ENCODE data around the gene PCCB.

The PCCB gene

GRCh38 chr3:136350557-136350956 is 100.4 kb downstream of the PCCB start:
- TF ChIP-seq ZNF654 (tag by site-specific recombination; IDR thresholded peaks at IDR 0.05; ENCODE audit: low read depth) (no peak), CTCF (tag by site-specific recombination; IDR thresholded peaks at IDR 0.05) (no peak)
- Histone ChIP-seq H3K9me3 (ENCODE audit: control insufficient read depth, insufficient read depth, low read depth, low read length) (no peaks in the 10 kb centered on the region), H3K4me3 (ENCODE audit: low read depth, low read length) (no peak overlapping the region), H3K4me1 (ENCODE audit: control insufficient read depth, insufficient read depth, low read length) (no peaks in the 10 kb centered on the region), H3K36me3 (ENCODE audit: control insufficient read depth in 2 of 2, insufficient read depth in 1 of 2, low read length in 2 of 2) (peaks cover 0 to 12% of the 10 kb centered on the region in 2 experiments; a peak in 2 of 3 replicates), H3K27ac (ENCODE audit: extremely low read depth, low read depth, low read length) (no peak overlapping the region)
- CTCF ChIA-PET = interaction anchor here (0.6 to 0.7 kb wide), 3 partner anchors 15 to 170 kb away, joined by 3 to 4 read pairs (median 3); no protein-coding TSS in a partner anchor
- POLR2A ChIA-PET = interaction anchor here (0.6 kb wide), 1 partner anchor 18 kb away, joined by 6 read pairs; no protein-coding TSS in a partner anchor

GRCh38 chr3:136351351-136351750 is 101.2 kb downstream of the PCCB start:
- Histone ChIP-seq H3K4me1 (ENCODE audit: control insufficient read depth, insufficient read depth, low read length) (no peaks in the 10 kb centered on the region), H3K4me3 (ENCODE audit: low read depth, low read length) (no peak overlapping the region), H3K9me3 (ENCODE audit: control insufficient read depth, insufficient read depth, low read depth, low read length) (no peaks in the 10 kb centered on the region), H3K36me3 (ENCODE audit: control insufficient read depth in 2 of 2, insufficient read depth in 1 of 2, low read length in 2 of 2) (peaks cover 0 to 12% of the 10 kb centered on the region in 2 experiments; a peak in 2 of 3 replicates), H3K27ac (ENCODE audit: extremely low read depth, low read depth, low read length) (no peak overlapping the region)
- POLR2A ChIA-PET = no interaction called here
- CTCF ChIA-PET = interaction anchor here (0.7 to 1.2 kb wide), 5 partner anchors 15 to 1742 kb away, joined by 3 read pairs; no protein-coding TSS in a partner anchor
- no peak for TF ChIP-seq ZNF292 (tag by site-specific recombination; IDR thresholded peaks at IDR 0.05; ENCODE audit: borderline replicate concordance, low read depth)
- TF ChIP-seq ZNF23 (tag by site-specific recombination; IDR thresholded peaks at IDR 0.05; ENCODE audit: borderline replicate concordance) = no peak
- no peak for TF ChIP-seq ZNF140 (tag by site-specific recombination; IDR thresholded peaks at IDR 0.05)
- no peak for TF ChIP-seq ZBTB1 (tag by site-specific recombination; IDR thresholded peaks at IDR 0.05)

GRCh38 chr3:136351905-136352304 is 101.8 kb downstream of the PCCB start:
- H3K27ac ChIP-seq (ENCODE audit: extremely low read depth, low read depth, low read length) = no peak overlapping the region
- ChIA-PET CTCF (interaction anchor here (0.7 to 1.2 kb wide), 7 partner anchors 23 to 680 kb away, joined by 3 to 4 read pairs (median 3); no protein-coding TSS in a partner anchor), POLR2A (no interaction called here)
- H3K4me3 ChIP-seq (ENCODE audit: low read depth, low read length) = no peak overlapping the region
- H3K9me3 ChIP-seq (ENCODE audit: control insufficient read depth, insufficient read depth, low read depth, low read length) = no peaks in the 10 kb centered on the region
- peaks cover 0 to 12% of the 10 kb centered on the region in 2 experiments; a peak in 2 of 3 replicates for H3K36me3 ChIP-seq (ENCODE audit: control insufficient read depth in 2 of 2, insufficient read depth in 1 of 2, low read length in 2 of 2)
- H3K4me1 ChIP-seq (ENCODE audit: control insufficient read depth, insufficient read depth, low read length) = no peaks in the 10 kb centered on the region
- no peak for TF ChIP-seq ZNF449 (tag by site-specific recombination; IDR thresholded peaks at IDR 0.05)
- TF ChIP-seq ZNF514 (tag by site-specific recombination; IDR thresholded peaks at IDR 0.05) = no peak
- TF ChIP-seq ZNF580 (tag by site-specific recombination; IDR thresholded peaks at IDR 0.05) = no peak
- no peak for TF ChIP-seq ZNF785 (tag by site-specific recombination; IDR thresholded peaks at IDR 0.05)
- TF ChIP-seq REPIN1 (tag by site-specific recombination; IDR thresholded peaks at IDR 0.05; ENCODE audit: low read depth) = no peak
- no peak for TF ChIP-seq ZNF701 (tag by site-specific recombination; IDR thresholded peaks at IDR 0.05)
- no peak for TF ChIP-seq ZNF184 (tag by site-specific recombination; IDR thresholded peaks at IDR 0.05)
- TF ChIP-seq ZNF157 (tag by site-specific recombination; IDR thresholded peaks at IDR 0.05) = no peak
- TF ChIP-seq PRDM6 (tag by site-specific recombination; IDR thresholded peaks at IDR 0.05) = no peak
- TF ChIP-seq AEBP2 (tag by site-specific recombination; IDR thresholded peaks at IDR 0.05; ENCODE audit: borderline replicate concordance) = no peak
- no peak for TF ChIP-seq KLF8 (tag by site-specific recombination; IDR thresholded peaks at IDR 0.05)
- no peak for TF ChIP-seq ZNF214 (tag by site-specific recombination; IDR thresholded peaks at IDR 0.05; ENCODE audit: borderline replicate concordance)
- TF ChIP-seq ZNF585B (tag by site-specific recombination; IDR thresholded peaks at IDR 0.05) = no peak

Data from HEK293 (cell line).